Stomach (tissue), 4 donors: ENCODE results near the gene WDR37.

Source experiments
- CTCF ChIP-seq, 7 experiments: fragments of 450-650 bp in 4 of 7; fragments of 200-600 bp in 3 of 7; sonication (generic) in 3 of 7; IDR thresholded peaks; one replicate each; pipeline ENCODE4 v1.5.1; 2016 to 2019; ENCODE audit warnings: antibody characterized with exemption in 7 of 7, control low read depth in 2 of 7, mild to moderate bottlenecking in 1 of 7
- EP300 ChIP-seq: sonication (generic); formaldehyde crosslinking; IDR thresholded peaks from one replicate; pipeline ENCODE4 v1.6.1; 2017; ENCODE audit warnings: antibody characterized with exemption
- POLR2A ChIP-seq, 4 donors: fragments of 450-650 bp; IDR thresholded peaks; one replicate each; pipeline ENCODE4 v1.6.1; 2016; ENCODE audit warnings: antibody characterized with exemption in 4 of 4, control low read depth in 2 of 4, mild to moderate bottlenecking in 1 of 4, moderate library complexity in 1 of 4
- POLR2AphosphoS5 ChIP-seq, 3 donors: sonication (generic); formaldehyde crosslinking; IDR thresholded peaks; one replicate each; pipeline ENCODE4 v1.6.1; 2016; ENCODE audit warnings: antibody characterized with exemption in 3 of 3

- TF ChIP-seq POLR2A (IDR thresholded peaks at IDR 0.05) = no peak
- TF ChIP-seq CTCF (IDR thresholded peaks at IDR 0.05) = no peak
- TF ChIP-seq POLR2AphosphoS5 (IDR thresholded peaks at IDR 0.05) = no peak
- TF ChIP-seq EP300 = no peak
These were observed 75.0 kb downstream of the WDR37 start for GRCh38 chr10:1130995-1131790.
